HL-60 (cell line): ENCODE data around the gene EIF4EBP2.

Source experiments
- DNase-seq, 2 experiments: peaks; one replicate each; pipeline ENCODE4 v3.0.0-alpha.2; 2010 to 2020; ENCODE audit warnings: low read depth in 1 of 2, low spot score in 1 of 2
- H3K27ac ChIP-seq: fragments of 250-450 bp; sonication (Bioruptor Pico); replicated peaks from 2 replicates; pipeline ENCODE4 v1.5.1; 2020; ENCODE audit warnings: mild to moderate bottlenecking, moderate library complexity
- H3K27me3 ChIP-seq: fragments of 250-450 bp; sonication (Bioruptor Pico); 2 replicates; pipeline ENCODE4 v1.5.1; 2021; ENCODE audit warnings: mild to moderate bottlenecking, moderate library complexity; ENCODE audit not compliant: insufficient read depth, poor library complexity, severe bottlenecking
- H3K4me3 ChIP-seq: replicated peaks from 2 replicates; pipeline ENCODE4 v1.5.1; 2011; ENCODE audit warnings: mild to moderate bottlenecking, control low read depth, low read length; ENCODE audit not compliant: insufficient read depth
- GABPA ChIP-seq: IDR thresholded peaks from 2 replicates; pipeline ENCODE4 v1.6.1; 2012; ENCODE audit warnings: low read depth
- POLR2AphosphoS5 ChIP-seq: IDR thresholded peaks from 2 replicates; pipeline ENCODE4 v1.6.1; 2012; ENCODE audit warnings: low read depth
- SPI1 ChIP-seq: IDR thresholded peaks from 2 replicates; pipeline ENCODE4 v1.6.1; 2012; ENCODE audit warnings: low read depth, mild to moderate bottlenecking, borderline replicate concordance
- TF ChIP-seq, protein P1 (sequence below): IDR thresholded peaks from one replicate; pipeline ENCODE4 v1.5.1; 2011; ENCODE audit warnings: low read length, control low read depth, inconsistent platforms; ENCODE audit not compliant: insufficient read depth
- TF ChIP-seq, protein P2 (sequence below): IDR thresholded peaks from 2 replicates; pipeline ENCODE4 v1.6.1; 2012; ENCODE audit warnings: low read depth; ENCODE audit not compliant: insufficient replicate concordance

The EIF4EBP2 gene

DNA sequence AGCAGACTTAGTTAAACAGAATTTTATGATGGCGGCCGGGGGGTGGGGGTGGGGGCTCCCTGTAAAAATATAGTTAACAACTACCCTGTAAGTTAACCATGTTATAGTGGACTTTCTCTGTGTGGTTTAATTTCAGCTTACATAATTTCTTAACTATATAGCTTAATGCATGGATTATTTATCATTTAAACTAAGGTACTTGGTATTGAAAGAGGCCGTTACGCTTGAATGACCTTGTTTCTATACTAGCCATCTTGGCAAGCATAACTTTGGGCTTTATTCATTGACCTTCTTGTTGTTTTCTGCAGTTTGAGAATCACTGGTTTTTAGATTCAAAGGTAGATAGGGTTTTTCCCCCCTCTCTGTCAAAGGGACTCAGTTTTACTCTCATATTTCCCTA lies 8.4 kb downstream of the EIF4EBP2 start:
- Histone ChIP-seq H3K27me3 (no peaks in the 10 kb centered on the region), H3K4me3 (no peak overlapping the region), H3K27ac (no peak overlapping the region)
- DNase-seq, result no peak
- TF ChIP-seq POLR2AphosphoS5 (no peak), GABPA (no peak), SPI1 (no peak)
- TF ChIP-seq, protein P1, sequence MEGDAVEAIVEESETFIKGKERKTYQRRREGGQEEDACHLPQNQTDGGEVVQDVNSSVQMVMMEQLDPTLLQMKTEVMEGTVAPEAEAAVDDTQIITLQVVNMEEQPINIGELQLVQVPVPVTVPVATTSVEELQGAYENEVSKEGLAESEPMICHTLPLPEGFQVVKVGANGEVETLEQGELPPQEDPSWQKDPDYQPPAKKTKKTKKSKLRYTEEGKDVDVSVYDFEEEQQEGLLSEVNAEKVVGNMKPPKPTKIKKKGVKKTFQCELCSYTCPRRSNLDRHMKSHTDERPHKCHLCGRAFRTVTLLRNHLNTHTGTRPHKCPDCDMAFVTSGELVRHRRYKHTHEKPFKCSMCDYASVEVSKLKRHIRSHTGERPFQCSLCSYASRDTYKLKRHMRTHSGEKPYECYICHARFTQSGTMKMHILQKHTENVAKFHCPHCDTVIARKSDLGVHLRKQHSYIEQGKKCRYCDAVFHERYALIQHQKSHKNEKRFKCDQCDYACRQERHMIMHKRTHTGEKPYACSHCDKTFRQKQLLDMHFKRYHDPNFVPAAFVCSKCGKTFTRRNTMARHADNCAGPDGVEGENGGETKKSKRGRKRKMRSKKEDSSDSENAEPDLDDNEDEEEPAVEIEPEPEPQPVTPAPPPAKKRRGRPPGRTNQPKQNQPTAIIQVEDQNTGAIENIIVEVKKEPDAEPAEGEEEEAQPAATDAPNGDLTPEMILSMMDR, result no peak
- TF ChIP-seq, protein P2, sequence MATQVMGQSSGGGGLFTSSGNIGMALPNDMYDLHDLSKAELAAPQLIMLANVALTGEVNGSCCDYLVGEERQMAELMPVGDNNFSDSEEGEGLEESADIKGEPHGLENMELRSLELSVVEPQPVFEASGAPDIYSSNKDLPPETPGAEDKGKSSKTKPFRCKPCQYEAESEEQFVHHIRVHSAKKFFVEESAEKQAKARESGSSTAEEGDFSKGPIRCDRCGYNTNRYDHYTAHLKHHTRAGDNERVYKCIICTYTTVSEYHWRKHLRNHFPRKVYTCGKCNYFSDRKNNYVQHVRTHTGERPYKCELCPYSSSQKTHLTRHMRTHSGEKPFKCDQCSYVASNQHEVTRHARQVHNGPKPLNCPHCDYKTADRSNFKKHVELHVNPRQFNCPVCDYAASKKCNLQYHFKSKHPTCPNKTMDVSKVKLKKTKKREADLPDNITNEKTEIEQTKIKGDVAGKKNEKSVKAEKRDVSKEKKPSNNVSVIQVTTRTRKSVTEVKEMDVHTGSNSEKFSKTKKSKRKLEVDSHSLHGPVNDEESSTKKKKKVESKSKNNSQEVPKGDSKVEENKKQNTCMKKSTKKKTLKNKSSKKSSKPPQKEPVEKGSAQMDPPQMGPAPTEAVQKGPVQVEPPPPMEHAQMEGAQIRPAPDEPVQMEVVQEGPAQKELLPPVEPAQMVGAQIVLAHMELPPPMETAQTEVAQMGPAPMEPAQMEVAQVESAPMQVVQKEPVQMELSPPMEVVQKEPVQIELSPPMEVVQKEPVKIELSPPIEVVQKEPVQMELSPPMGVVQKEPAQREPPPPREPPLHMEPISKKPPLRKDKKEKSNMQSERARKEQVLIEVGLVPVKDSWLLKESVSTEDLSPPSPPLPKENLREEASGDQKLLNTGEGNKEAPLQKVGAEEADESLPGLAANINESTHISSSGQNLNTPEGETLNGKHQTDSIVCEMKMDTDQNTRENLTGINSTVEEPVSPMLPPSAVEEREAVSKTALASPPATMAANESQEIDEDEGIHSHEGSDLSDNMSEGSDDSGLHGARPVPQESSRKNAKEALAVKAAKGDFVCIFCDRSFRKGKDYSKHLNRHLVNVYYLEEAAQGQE, result no peak

DNA sequence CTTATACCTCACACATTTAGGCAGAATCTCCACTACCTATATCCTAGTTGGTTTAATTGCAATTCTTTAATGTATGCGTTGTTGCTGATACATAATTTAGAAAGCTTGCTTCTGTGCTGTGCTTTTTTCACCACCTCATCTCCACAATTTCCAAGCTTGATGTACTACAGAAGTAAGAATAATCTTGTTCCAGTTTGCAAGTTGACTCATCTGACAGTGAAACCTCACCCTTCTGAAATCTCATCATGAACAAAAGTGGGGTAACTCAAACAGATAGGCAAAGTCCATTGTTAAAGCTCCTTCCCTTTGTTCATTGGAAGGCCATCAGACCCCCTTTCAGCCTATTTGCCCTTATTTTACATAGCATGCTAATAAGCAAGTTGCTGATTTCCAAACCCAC lies 13.6 kb downstream of the EIF4EBP2 start:
- H3K27ac ChIP-seq, result no peak overlapping the region
- no peaks in the 10 kb centered on the region for H3K27me3 ChIP-seq
- no peak for TF ChIP-seq POLR2AphosphoS5
- TF ChIP-seq SPI1, result no peak
- no peak for TF ChIP-seq GABPA
- TF ChIP-seq, protein P2, result no peak
- TF ChIP-seq, protein P1, result no peak
- no peak overlapping the region for H3K4me3 ChIP-seq
- no peak for DNase-seq

DNA sequence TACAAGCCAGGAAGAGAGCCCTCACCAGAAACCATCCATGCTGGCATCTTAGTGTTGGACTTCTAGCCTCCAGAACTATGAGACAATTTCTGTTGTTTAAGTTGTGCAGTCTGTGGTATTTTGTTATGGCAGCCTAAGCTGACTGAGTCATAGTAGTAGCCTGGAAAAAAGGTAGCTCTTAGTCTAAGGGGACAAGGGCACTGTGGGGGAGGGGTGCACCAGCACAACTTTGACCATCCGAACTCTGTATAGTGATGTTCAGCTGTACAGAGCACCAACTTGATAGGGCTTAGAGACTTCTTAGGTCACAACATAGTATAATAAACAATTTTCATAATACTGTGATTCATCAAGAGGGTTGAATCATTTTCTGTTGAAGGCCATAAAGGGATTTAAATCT lies 14.3 kb downstream of the EIF4EBP2 start:
- DNase-seq, result no peak
- H3K27ac ChIP-seq, result no peak overlapping the region
- TF ChIP-seq, protein P1, result no peak
- TF ChIP-seq GABPA (no peak), SPI1 (no peak), POLR2AphosphoS5 (no peak)
- TF ChIP-seq, protein P2, result no peak
- no peaks in the 10 kb centered on the region for H3K27me3 ChIP-seq
- no peak overlapping the region for H3K4me3 ChIP-seq
